ENCODE results near the gene ABCG1.

Gene ABCG1

DNA sequence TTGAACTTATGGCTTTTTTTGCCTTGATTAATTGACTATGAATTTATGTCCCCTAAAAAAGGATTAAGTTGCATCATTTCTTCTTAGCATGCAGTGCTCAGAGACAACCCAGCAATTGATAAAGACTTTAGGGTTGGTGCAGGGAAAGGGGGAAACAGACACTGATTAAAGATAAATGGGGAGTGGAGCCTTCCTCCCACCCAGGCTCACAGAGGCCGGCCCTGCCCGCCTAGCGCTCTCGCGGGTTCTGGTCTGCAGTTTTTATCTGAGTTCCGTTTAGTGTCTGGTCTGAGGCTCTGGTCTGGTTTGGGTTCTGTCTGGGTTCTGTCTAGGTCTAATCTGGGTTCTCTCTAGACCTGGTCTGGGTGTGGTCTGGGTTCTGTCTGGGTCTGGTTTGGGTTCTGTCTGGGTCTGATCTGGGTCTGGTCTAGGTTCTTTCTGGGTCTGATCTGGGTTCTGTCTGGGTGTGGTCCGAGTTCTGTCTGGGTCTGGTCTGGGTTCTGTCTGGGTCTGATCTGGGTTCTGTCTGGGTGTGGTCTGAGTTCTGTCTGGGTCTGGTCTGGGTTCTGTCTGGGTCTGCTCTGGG lies 48.1 kb downstream of the ABCG1 start:
- no peak for DNase-seq (ENCODE audit: low read depth in 1 of 2, low spot score in 1 of 2)

DNA sequence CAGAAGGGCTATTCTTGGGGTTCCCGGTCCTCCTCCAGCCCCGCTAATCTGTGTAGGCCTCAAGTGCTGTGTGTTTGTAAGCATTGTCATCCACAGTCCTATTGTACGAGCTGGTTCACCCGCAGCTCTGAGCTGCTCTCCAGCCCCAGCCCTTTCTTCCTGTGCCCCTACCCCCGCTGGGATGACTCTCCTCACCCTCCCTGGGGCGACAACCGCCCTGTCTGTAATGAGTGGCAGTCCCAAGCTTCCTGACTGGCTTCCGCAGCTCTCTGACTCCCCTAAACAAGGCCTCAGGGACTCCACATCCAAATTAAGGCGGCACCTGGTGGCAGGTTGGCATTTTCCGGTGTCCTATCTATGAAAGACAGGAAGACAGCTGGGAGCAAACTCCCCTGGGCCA lies 50.4 kb downstream of the ABCG1 start:
- DNase-seq (ENCODE audit: low read depth in 1 of 2, low spot score in 1 of 2) = no peak

- DNase-seq (ENCODE audit: low read depth in 1 of 2, low spot score in 1 of 2) = no peak
These were observed 52.1 kb downstream of the ABCG1 start for GRCh38 chr21:42271065-42271464.

DNA sequence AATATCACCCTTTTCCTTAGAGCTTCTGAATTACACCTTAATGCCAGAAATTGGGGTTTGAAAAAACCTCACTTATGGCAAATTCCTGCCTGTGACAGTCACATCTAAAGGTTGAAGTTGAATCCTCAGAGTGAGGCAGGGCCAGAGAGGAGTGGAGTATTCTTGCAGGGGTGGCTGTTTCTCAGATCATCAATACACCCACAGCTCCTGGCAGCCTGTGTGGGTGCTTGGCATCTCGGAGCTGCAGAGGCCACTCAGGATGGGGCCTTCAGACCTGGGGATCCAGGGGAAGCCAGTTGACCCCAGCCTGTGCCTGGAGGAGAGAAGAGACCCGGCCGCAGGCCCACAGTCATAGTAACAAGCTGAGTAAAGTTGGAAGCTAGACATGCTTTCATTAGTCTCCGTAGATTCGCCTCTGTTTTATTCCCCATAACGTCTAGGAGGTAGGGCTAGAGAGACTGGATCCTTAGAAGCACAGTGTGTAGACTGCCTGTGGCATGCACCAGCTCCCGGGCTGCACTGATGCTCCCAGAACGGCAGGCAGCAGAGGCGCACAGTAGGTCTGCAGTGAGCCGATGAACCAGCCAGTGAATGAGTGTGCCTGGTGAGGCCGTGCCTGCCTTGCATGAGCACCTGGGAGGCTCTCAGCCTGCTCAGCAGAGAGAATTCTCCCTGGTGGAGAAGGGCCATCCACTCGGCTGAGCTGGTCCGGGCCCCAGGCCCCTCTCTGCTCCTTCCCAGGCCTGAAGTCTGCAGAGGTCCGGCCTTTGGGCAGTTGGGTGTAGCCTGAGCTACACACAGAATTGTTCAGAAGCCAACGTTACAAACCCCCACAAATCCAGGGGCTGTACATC lies 53.4 kb downstream of the ABCG1 start:
- DNase-seq (ENCODE audit: low read depth in 1 of 2, low spot score in 1 of 2) = no peak

DNA sequence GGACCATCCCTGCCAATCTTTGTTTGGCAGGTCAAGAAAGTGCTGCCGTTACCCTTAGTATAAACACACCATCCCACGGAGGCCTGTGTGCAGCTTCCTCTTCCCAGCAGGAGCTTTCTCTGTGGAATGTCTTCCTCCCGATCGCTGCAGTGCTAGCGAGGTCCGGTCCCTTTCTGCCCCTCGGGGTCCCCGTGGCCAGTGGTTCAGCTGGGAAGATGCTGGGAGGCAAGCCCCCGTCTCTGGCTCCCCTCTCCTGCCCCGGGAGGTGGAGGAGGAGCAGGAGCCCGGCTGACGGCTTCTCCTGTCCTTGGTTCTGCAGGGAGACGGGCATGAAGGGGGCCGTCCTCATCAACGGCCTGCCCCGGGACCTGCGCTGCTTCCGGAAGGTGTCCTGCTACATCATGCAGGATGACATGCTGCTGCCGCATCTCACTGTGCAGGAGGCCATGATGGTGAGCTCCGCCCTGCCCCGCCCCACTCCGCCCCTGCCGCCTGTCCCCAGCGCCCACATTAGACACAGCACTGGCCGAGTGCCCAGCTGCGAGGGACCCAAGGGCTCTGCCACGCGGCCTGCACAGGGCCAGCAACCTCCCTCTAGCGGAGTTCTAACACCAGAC lies 54.2 kb downstream of the ABCG1 start:
- DNase-seq (ENCODE audit: low read depth in 1 of 2, low spot score in 1 of 2) = no peak

DNA sequence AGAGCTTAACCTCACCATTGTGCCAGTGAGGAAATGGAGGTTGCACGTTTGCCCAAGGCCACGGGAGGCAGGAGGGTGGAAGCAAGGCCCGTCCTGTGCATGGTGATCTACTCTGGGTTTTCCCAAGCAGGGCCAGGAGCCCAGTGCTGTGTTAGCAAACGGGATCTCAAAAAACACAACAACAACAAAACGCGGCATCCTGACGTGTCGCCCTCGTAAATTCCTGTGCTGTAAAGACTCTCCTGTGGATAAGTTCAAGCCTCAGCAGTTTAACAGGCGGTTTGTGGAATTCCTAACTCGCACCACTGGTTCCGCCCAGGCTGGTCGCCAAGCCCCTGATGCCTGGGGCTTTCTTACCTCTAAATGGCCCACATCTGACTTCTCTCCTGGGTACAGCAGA lies 57.1 kb downstream of the ABCG1 start:
- no peak for DNase-seq (ENCODE audit: low read depth in 1 of 2, low spot score in 1 of 2)

DNA sequence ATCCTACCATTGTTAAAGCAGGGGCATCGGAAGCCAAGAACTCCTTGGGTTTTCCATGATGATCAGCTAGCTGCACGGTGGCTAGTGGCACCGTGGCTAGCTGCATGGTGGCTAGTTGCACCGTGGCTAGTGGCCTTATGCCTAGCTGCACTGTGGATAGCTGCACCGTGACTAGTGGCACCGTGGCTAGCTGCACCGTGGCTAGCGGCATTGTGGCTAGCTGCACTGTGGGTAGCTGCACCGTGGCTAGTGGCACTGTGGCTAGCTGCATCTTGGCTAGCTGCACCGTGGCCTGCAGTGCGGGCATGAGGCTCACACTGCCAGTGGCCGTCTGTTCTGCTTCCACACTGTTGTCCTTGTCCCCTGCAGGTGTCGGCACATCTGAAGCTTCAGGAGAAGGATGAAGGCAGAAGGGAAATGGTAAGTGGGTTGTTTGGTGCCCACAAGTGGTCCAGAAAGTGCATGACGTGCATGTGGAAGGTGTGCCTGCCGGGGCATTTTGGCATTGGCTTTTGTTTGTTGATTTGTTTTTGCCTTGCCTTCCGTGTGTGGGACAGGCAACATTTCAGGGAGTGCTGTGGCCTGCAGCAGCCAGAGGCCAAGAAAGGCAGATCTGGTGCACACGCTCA lies 57.7 kb downstream of the ABCG1 start:
- no peak for DNase-seq (ENCODE audit: low read depth in 1 of 2, low spot score in 1 of 2)

DNA sequence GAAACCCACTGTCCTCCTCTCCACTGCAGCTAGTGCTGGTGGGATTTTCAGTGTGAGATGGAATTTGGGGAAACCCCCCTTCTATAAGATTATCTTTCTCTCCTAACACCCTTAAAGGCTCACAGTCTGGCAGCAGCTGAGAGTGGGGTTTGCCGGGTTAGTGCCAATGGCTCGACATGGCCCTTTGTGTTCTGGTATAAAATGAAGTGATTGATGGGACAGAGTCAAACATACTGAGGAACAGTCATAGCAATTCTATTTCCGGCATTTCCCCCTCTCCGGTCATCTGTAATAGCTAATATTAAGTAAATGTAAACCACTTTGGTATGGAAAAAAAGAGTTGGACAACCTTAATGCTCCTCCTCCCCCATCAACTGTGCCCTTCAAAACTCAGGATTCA lies 58.7 kb downstream of the ABCG1 start:
- no peak for DNase-seq (ENCODE audit: low read depth in 1 of 2, low spot score in 1 of 2)

DNA sequence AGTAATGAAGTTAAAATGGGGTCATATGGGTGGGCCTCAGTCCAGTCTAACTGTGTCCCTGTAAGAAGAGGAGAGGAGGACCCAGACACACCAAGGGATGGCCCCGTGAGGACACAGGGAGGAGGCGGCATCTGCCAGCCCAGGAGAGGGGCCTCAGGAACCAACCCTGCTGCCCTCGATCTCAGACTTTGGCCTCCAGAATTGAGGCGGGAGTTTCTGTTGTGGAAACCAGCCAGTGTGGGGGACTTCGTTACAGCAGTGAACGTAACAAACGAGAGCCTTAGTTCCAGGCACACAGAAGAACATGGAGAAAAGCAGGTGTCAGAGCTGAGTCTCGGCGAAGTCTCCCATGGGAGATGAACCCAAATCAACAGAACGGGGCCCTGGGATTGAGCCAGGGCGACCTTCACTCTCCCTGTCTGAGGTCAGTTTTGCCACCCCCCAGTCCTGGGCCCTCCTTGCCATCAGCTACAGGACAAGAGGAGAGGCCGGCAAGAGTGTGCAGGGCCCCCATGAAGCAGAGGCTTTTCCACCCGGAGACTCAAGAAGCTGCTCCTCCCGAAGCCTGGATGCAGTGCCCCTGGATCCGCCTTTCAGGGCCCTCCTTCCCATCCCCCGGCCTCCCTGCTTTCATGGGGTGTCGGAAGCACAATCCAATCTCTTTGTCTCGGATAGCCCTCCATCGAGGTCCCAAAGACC lies 59.7 kb downstream of the ABCG1 start:
- DNase-seq (ENCODE audit: low read depth in 1 of 2, low spot score in 1 of 2) = no peak

DNA sequence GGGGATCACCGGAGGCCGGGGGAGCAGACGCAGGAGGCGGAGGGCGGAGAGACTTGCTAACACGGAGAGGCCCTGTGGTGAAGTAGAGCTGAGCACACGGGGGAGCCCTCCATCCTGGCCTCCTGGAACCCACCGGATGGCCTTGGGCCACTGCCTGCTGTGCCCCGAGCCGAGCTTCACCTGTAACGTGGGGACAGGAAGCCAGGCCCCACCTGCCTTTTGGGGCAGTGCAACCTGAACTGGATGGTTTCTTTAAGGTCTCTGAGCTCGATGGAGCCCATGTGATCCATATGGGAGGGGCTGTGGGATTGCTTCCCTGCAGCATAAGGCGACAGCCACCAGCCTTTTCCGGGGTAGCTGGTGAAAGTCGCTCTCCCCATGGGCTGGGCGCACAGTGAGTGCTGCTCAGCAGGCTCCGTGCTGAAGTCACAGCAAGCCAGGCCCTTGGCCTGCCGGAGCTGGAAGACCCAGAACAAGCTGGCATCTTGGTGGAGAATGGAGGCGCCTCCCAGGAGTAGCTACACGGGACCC lies 60.5 kb downstream of the ABCG1 start:
- no peak for DNase-seq (ENCODE audit: low read depth in 1 of 2, low spot score in 1 of 2)

- DNase-seq (ENCODE audit: low read depth in 1 of 2, low spot score in 1 of 2) = no peak
These were observed 60.9 kb downstream of the ABCG1 start for GRCh38 chr21:42279888-42280287.

DNA sequence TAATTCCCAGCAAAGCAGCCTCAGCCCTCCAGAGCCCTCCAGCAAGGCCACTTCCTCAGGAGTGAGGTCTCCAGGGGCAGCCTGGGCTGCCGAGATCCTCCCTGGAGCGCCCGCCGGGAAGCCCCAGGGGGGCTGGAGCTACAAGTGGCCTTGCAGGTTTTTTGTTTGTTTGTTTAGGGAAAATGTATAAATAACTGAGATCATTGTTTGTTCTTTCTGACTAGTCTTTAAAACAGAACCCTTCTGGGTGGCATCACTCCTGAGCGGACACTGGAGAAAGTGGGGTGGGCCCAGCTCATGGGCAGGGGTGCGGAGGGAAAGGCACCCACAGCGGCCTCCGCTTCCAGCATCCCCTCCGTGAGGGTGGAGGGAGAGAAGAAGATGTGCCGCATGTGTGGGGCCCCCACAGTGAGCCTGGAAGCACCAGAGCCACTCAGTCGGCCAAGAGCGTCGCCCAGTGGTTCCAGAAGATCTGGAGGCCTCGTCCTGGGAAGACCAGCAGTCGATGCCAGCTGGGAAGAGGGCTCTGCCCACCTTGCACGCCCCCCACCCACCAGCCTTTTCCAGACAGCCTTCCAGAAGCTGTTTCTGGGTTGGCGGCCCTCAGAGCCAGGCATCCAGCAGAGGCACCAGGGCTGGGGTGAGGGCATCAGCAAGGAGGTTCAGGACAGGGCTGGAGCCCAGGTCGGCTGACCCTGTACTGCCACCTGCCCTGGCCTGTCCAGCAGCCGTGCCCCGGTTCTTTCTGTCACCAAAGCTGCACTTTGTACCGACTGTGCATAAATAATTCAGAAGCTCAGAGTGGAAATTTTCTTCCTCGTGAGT lies 61.6 kb downstream of the ABCG1 start:
- no peak for DNase-seq (ENCODE audit: low read depth in 1 of 2, low spot score in 1 of 2)

GRCh38 chr21:42281181-42281680 lies 62.3 kb downstream of the ABCG1 start:
- DNase-seq (ENCODE audit: low read depth in 1 of 2, low spot score in 1 of 2) = no peak

DNA sequence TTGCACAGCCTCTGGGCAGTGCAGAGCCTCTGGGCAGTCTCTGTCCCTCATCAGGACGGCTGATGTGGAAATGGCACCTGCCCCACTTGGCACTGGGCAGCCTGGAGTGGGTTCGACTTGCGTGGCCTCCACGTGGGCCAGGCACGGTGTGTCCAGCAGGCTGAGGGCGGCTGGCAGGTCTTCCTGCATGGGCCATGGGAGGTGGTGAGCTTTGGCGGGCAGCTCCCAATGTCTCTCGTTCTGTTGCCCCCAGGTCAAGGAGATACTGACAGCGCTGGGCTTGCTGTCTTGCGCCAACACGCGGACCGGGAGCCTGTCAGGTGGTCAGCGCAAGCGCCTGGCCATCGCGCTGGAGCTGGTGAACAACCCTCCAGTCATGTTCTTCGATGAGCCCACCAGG lies 63.1 kb downstream of the ABCG1 start:
- no peak for DNase-seq (ENCODE audit: low read depth in 1 of 2, low spot score in 1 of 2)

DNA sequence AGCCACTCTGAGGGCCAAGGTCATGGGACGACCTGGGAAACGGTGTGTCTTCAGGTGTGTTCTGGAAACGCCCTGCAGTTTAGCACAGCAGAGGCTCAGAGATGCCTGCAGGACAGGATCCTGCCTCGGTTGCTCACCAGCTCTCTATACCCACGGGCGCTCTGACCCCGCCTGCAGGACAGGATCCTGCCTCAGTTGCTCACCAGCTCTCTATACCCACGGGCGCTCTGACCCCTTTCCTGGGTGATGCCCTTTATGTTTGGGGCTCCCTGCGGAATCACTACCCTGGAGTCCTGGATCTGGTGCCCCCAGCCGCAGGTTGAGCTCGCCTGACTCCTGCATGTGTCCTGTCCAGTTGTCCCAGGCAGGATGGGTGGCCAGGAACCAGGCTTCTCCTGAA lies 63.8 kb downstream of the ABCG1 start:
- DNase-seq (ENCODE audit: low read depth in 1 of 2, low spot score in 1 of 2) = no peak

- no peak for DNase-seq (ENCODE audit: low read depth in 1 of 2, low spot score in 1 of 2)
These were observed 66.8 kb downstream of the ABCG1 start for GRCh38 chr21:42285569-42286245.

- no peak for DNase-seq (ENCODE audit: low read depth in 1 of 2, low spot score in 1 of 2)
These were observed 67.5 kb downstream of the ABCG1 start for GRCh38 chr21:42286416-42286815.

- no peak for DNase-seq (ENCODE audit: low read depth in 1 of 2, low spot score in 1 of 2)
These were observed 68.5 kb downstream of the ABCG1 start for GRCh38 chr21:42287193-42288083.

DNA sequence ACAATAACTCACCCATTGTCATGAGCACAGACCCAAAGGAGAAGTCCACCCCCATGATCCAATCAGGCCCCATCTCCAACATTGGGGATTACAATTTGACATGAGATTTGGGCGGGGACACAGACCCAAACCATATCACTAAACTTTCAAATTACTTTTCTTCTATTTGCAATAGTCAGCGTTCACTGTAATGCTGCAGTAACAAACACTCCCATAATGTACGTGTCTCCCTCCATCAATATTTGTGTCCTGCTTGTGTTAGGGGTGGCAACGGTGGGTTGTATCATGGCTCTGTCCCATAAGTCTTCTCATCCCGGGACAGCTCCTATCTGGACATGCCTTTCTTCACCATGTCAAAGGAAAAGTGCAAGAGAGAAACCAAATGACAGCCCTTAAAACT lies 70.0 kb downstream of the ABCG1 start:
- no peak for DNase-seq (ENCODE audit: low read depth in 1 of 2, low spot score in 1 of 2)
